HEK293T (cell line): ENCODE measurements around the gene CLEC4F.

Experiments used
- CTCF ChIA-PET: fragments of 350-600 bp; formaldehyde crosslinking; extraction: SDS; loops from one replicate; lab custom pipeline; 2021; ENCODE audit warnings: antibody characterized with exemption, inconsistent platforms; lab: Yijun Ruan, JAX
- POLR2A ChIA-PET: fragments of 350-600 bp; formaldehyde crosslinking; extraction: SDS; loops from one replicate; lab custom pipeline; 2020; ENCODE audit warnings: antibody characterized with exemption, inconsistent platforms; lab: Yijun Ruan, JAX
- DNase-seq: peaks from one replicate; pipeline ENCODE4 v3.0.0; 2012; ENCODE audit warnings: mixed read lengths; ENCODE audit errors: extremely low spot score
- ARNT ChIP-seq: fragments of 450-650 bp; IDR thresholded peaks from 2 replicates; pipeline ENCODE4 v1.6.1; 2017; ENCODE audit warnings: mild to moderate bottlenecking
- BHLHE40 ChIP-seq: fragments of 450-650 bp; IDR thresholded peaks from 2 replicates; pipeline ENCODE4 v1.6.1; 2016; ENCODE audit warnings: mild to moderate bottlenecking, moderate library complexity, borderline replicate concordance
- CTBP1 ChIP-seq: fragments of 450-650 bp; IDR thresholded peaks from 2 replicates; pipeline ENCODE4 v1.6.1; 2016; ENCODE audit warnings: borderline replicate concordance
- ELF4 ChIP-seq: fragments of 450-650 bp; IDR thresholded peaks from 2 replicates; pipeline ENCODE4 v1.6.1; 2017; ENCODE audit warnings: antibody characterized with exemption
- FOXA1 ChIP-seq: fragments of 450-650 bp; IDR thresholded peaks from 2 replicates; pipeline ENCODE4 v1.6.1; 2016; ENCODE audit warnings: mild to moderate bottlenecking
- FOXK2 ChIP-seq: fragments of 450-650 bp; IDR thresholded peaks from 2 replicates; pipeline ENCODE4 v1.6.1; 2016; ENCODE audit warnings: mild to moderate bottlenecking
- FOXM1 ChIP-seq: fragments of 450-650 bp; IDR thresholded peaks from 2 replicates; pipeline ENCODE4 v1.6.1; 2017; ENCODE audit warnings: mild to moderate bottlenecking, borderline replicate concordance
- HDGF ChIP-seq: fragments of 450-650 bp; IDR thresholded peaks from 2 replicates; pipeline ENCODE4 v1.6.1; 2017; ENCODE audit warnings: antibody characterized with exemption, borderline replicate concordance
- L3MBTL2 ChIP-seq: fragments of 450-650 bp; conservative IDR thresholded peaks from 2 replicates; pipeline ENCODE4 v1.6.1; 2016; ENCODE audit warnings: mild to moderate bottlenecking
- LEF1 ChIP-seq: fragments of 450-650 bp; IDR thresholded peaks from 2 replicates; pipeline ENCODE4 v1.6.1; 2017; ENCODE audit warnings: mild to moderate bottlenecking, borderline replicate concordance
- NFRKB ChIP-seq: fragments of 450-650 bp; IDR thresholded peaks from 2 replicates; pipeline ENCODE4 v1.6.1; 2016; ENCODE audit warnings: mild to moderate bottlenecking, moderate library complexity
- PKNOX1 ChIP-seq: fragments of 450-650 bp; IDR thresholded peaks from 2 replicates; pipeline ENCODE4 v1.6.1; 2016
- SP1 ChIP-seq: fragments of 450-650 bp; IDR thresholded peaks from 2 replicates; pipeline ENCODE4 v1.6.1; 2017
- SUZ12 ChIP-seq: fragments of 450-650 bp; IDR thresholded peaks from 2 replicates; pipeline ENCODE4 v1.6.1; 2016; ENCODE audit warnings: mild to moderate bottlenecking
- TARDBP ChIP-seq: fragments of 450-650 bp; IDR thresholded peaks from 2 replicates; pipeline ENCODE4 v1.6.1; 2016
- ZNF384 ChIP-seq: fragments of 450-650 bp; IDR thresholded peaks from 2 replicates; pipeline ENCODE4 v1.6.1; 2016

The CLEC4F gene

GRCh38 chr2:70775141-70775540 is 45.3 kb downstream of the CLEC4F start:
- ChIA-PET CTCF (no interaction called here), POLR2A (no interaction called here)
- DNase-seq = no peak
- TF ChIP-seq PKNOX1 = no peak
- TF ChIP-seq ELF4 = no peak
- TF ChIP-seq BHLHE40 = no peak
- no peak for TF ChIP-seq TARDBP
- TF ChIP-seq HDGF = no peak
- no peak for TF ChIP-seq LEF1
- no peak for TF ChIP-seq SUZ12
- TF ChIP-seq NFRKB = no peak
- no peak for TF ChIP-seq FOXA1
- TF ChIP-seq SP1 = no peak
- TF ChIP-seq L3MBTL2 = no peak

GRCh38 chr2:70772486-70773155 is 47.8 kb downstream of the CLEC4F start:
- POLR2A ChIA-PET = no interaction called here
- CTCF ChIA-PET = no interaction called here
- DNase-seq = no peak
- TF ChIP-seq FOXA1 (no peak), BHLHE40 (no peak), L3MBTL2 (no peak), SP1 (no peak), FOXM1 (no peak)

DNA sequence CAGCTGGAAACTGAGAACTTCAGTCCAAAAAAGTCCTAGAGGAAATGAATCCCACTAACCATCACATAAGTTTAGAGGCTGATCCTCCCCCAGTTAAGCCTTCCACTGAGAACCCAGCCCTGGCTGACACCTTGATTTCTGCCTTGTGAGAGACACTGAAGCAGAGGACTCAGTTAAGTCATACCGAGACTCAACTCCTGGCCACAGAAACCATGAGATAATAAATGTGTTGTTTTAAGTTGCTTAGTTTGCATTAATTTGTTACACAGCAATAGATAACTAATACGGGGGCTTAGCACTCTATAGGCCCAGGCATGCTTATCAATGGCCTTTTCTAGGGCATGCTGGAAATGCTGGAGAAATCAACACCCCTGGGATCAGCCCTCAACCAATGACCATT is 49.0 kb downstream of the CLEC4F start:
- POLR2A ChIA-PET = no interaction called here
- TF ChIP-seq SUZ12 (no peak), ARNT (no peak), FOXM1 (no peak), FOXA1 (no peak)
- DNase-seq = no peak
- CTCF ChIA-PET = interaction anchor here (1.0 kb wide), 1 partner anchor 14 kb away, joined by 4 read pairs; no protein-coding TSS in a partner anchor

DNA sequence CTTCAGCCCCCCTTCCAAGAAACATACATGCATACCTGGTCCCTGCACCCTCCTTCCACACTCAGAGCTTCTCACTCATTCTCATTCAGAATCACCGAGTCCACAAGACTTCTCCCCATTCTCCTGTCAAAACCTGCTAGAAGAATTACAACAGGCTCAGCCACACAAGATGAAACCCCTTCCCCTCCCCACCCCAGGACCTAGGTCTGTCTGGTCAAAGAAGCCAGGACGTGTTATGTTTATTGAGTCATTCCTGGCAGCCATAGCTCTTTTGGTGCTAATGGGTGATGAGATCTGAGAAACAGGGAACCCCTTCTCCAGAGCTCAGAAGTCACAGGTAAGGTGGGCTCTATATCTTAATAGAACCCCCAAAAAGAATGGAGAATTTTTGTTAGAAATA is 50.9 kb downstream of the CLEC4F start:
- DNase-seq = no peak
- ChIA-PET CTCF (no interaction called here), POLR2A (interaction anchor here (1.5 kb wide), 1 partner anchor 61 kb away, joined by 3 read pairs; no protein-coding TSS in a partner anchor)
- no peak for TF ChIP-seq CTBP1
- no peak for TF ChIP-seq HDGF
- no peak for TF ChIP-seq ZNF384
- TF ChIP-seq PKNOX1 = no peak
- TF ChIP-seq FOXA1 = no peak
- no peak for TF ChIP-seq FOXK2
- no peak for TF ChIP-seq SP1
- TF ChIP-seq ELF4 = no peak
- TF ChIP-seq TARDBP = no peak
- no peak for TF ChIP-seq ARNT
- no peak for TF ChIP-seq L3MBTL2
- TF ChIP-seq BHLHE40 = no peak
- TF ChIP-seq LEF1 = no peak
- TF ChIP-seq SUZ12 = no peak
- TF ChIP-seq NFRKB = no peak

- DNase-seq = no peak
- POLR2A ChIA-PET = interaction anchor here (0.7 to 1.6 kb wide), 8 partner anchors 8 to 475 kb away, joined by 3 to 7 read pairs (median 4); partner anchors contain the start of gene SNRPG
Observed at GRCh38 chr2:70768590-70769085, 51.8 kb downstream of the CLEC4F start.

More at GRCh38 chr2:70768590-70769085, 51.8 kb downstream of the CLEC4F start:
- CTCF ChIA-PET = interaction anchor here (0.5 to 1.7 kb wide), 10 partner anchors 9 to 112 kb away, joined by 3 to 12 read pairs (median 4); no protein-coding TSS in a partner anchor
- TF ChIP-seq ARNT = no peak
- TF ChIP-seq CTBP1 = no peak
- TF ChIP-seq BHLHE40 = no peak
- TF ChIP-seq HDGF = no peak
- TF ChIP-seq ELF4 = no peak
- no peak for TF ChIP-seq PKNOX1
- TF ChIP-seq L3MBTL2 = no peak
- TF ChIP-seq SP1 = no peak
- TF ChIP-seq FOXK2 = no peak
